Endothelial cell of umbilical vein (primary cell): ENCODE data around the gene ANKRD44. TPM values are rescaled to one million over a fixed set of nuclear protein-coding genes. Genes with fewer than 3 reads are reported as not detected.

ENCODE experiments used
- BruUV-seq: library from RNA; stranded (reverse); fragments of 400-500 nt; replicated peaks from 2 replicates; lab custom pipeline; 2021; lab: Mats Ljungman, UMichigan
- CTCF ChIA-PET: fragments of 300-600, 350-600 bp; sonication (Branson Sonifier 250); formaldehyde crosslinking; loops from one replicate; lab custom pipeline; 2021; ENCODE audit warnings: antibody characterized with exemption, inconsistent platforms; lab: Charles Lee
- POLR2A ChIA-PET: fragments of 300-600, 350-600 bp; sonication (Branson Sonifier 250); formaldehyde crosslinking; loops from one replicate; lab custom pipeline; 2021; ENCODE audit warnings: antibody characterized with exemption, inconsistent platforms; lab: Charles Lee
- DNase-seq: peaks from one replicate; pipeline ENCODE4 v3.0.0-alpha.2; 2011; ENCODE audit warnings: low read depth, low spot score
- FAIRE-seq: peaks from 2 replicates; lab custom pipeline; 2011; peaks lifted over from hg19 to GRCh38; lab: Jason Lieb, UNC
- H2AFZ ChIP-seq: 2 replicates; pipeline ENCODE4 v1.6.0; 2012; ENCODE audit warnings: low read depth, low read length, control low read depth, inconsistent platforms
- H3K27ac ChIP-seq: 2 replicates; pipeline ENCODE4 v1.5.1; 2011; ENCODE audit warnings: low read depth, mild to moderate bottlenecking, control low read depth, low read length, moderate library complexity; ENCODE audit not compliant: insufficient read depth
- H3K27me3 ChIP-seq, 2 experiments: 2 replicates each; pipeline versions ENCODE4 v1.6.0 to v1.6.1; 2011; ENCODE audit warnings: low read length in 2 of 2, mixed read lengths in 1 of 2; ENCODE audit not compliant: control insufficient read depth in 2 of 2, insufficient read depth in 2 of 2
- H3K36me3 ChIP-seq, 2 experiments: 2 replicates in 1 of 2; 3 replicates in 1 of 2; pipeline ENCODE4 v1.5.1; 2011; ENCODE audit warnings: low read length in 2 of 2, mild to moderate bottlenecking in 1 of 2, moderate library complexity in 1 of 2; ENCODE audit not compliant: control insufficient read depth in 2 of 2, insufficient read depth in 2 of 2; ENCODE audit errors: extremely low read depth in 1 of 2
- H3K4me1 ChIP-seq: 3 replicates; pipeline ENCODE4 v1.5.1; 2011; ENCODE audit warnings: mild to moderate bottlenecking, low read length; ENCODE audit not compliant: control insufficient read depth, insufficient read depth; ENCODE audit errors: extremely low read depth
- H3K4me2 ChIP-seq: 2 replicates; pipeline ENCODE4 v1.6.1; 2011; ENCODE audit warnings: low read length, control low read depth, mixed read lengths; ENCODE audit not compliant: insufficient read depth
- H3K4me3 ChIP-seq, 3 experiments: fragments of 200-600 bp in 1 of 3; sonication (generic), shearing (Covaris generic) in 1 of 3; replicated peaks in 1 of 3; 2 replicates each; pipeline ENCODE4 v1.5.1; 2011 to 2016; ENCODE audit warnings: control low read depth in 3 of 3, low read length in 3 of 3, mild to moderate bottlenecking in 2 of 3, inconsistent platforms in 1 of 3, low read depth in 1 of 3, moderate library complexity in 1 of 3; ENCODE audit not compliant: insufficient read depth in 1 of 3
- H3K79me2 ChIP-seq: 2 replicates; pipeline ENCODE4 v1.6.0; 2012; ENCODE audit warnings: low read length, inconsistent platforms; ENCODE audit not compliant: control insufficient read depth, insufficient read depth
- H3K9ac ChIP-seq: replicated peaks from 2 replicates; pipeline ENCODE3; 2011; ENCODE audit warnings: low read length, control low read depth; ENCODE audit not compliant: insufficient read depth; ENCODE audit errors: extremely low read depth
- H3K9me1 ChIP-seq: replicated peaks from 3 replicates; pipeline ENCODE4 v1.6.0; 2011; ENCODE audit warnings: mild to moderate bottlenecking, low read length; ENCODE audit not compliant: control insufficient read depth, insufficient read depth; ENCODE audit errors: extremely low read depth
- H3K9me3 ChIP-seq: replicated peaks from 2 replicates; pipeline ENCODE4 v1.5.1; 2012; ENCODE audit warnings: low read length, inconsistent platforms; ENCODE audit not compliant: control insufficient read depth, insufficient read depth
- H4K20me1 ChIP-seq: replicated peaks from 2 replicates; pipeline ENCODE3; 2011; ENCODE audit warnings: mild to moderate bottlenecking, low read length; ENCODE audit not compliant: control insufficient read depth, insufficient read depth; ENCODE audit errors: extremely low read depth
- CTCF ChIP-seq, 2 donors: IDR thresholded peaks; 1 replicate in 1 of 2; 2 replicates in 1 of 2; pipeline ENCODE4 v1.5.1; 2011; ENCODE audit warnings: low read length in 2 of 2, mild to moderate bottlenecking in 2 of 2, moderate library complexity in 2 of 2, control low read depth in 1 of 2, inconsistent platforms in 1 of 2, low read depth in 1 of 2; ENCODE audit not compliant: insufficient read depth in 1 of 2; ENCODE audit errors: extremely low read depth in 1 of 2
- EZH2 ChIP-seq: IDR thresholded peaks from 2 replicates; pipeline ENCODE4 v1.6.1; 2012; ENCODE audit warnings: borderline replicate concordance, low read depth, mild to moderate bottlenecking, moderate library complexity, low read length, inconsistent platforms; ENCODE audit not compliant: severe bottlenecking
- FOS ChIP-seq: IDR thresholded peaks from 2 replicates; pipeline ENCODE4 v1.6.1; 2011; ENCODE audit warnings: mild to moderate bottlenecking, low read length, moderate library complexity, borderline replicate concordance; ENCODE audit not compliant: insufficient read depth
- GATA2 ChIP-seq: IDR thresholded peaks from 2 replicates; pipeline ENCODE4 v1.7.0; 2011; ENCODE audit warnings: low read depth, mild to moderate bottlenecking, moderate library complexity, mixed read lengths, low read length; ENCODE audit not compliant: insufficient read length, insufficient read depth
- JUN ChIP-seq: IDR thresholded peaks from 2 replicates; pipeline ENCODE4 v1.6.1; 2011; ENCODE audit warnings: borderline replicate concordance, low read depth; ENCODE audit not compliant: insufficient read length, insufficient read depth
- MAX ChIP-seq: IDR thresholded peaks from 2 replicates; pipeline ENCODE4 v1.6.1; 2011; ENCODE audit not compliant: insufficient read depth, insufficient read length
- MYC ChIP-seq: IDR thresholded peaks from one replicate; pipeline ENCODE4 v1.6.1; 2011; ENCODE audit warnings: mild to moderate bottlenecking, low read depth, low read length
- POLR2A ChIP-seq: IDR thresholded peaks from 2 replicates; pipeline ENCODE4 v1.6.1; 2012; ENCODE audit warnings: low read depth, mild to moderate bottlenecking, control low read depth, low read length
- POLR2AphosphoS5 ChIP-seq: IDR thresholded peaks from 2 replicates; pipeline ENCODE4 v1.6.1; 2012; ENCODE audit warnings: low read depth, mild to moderate bottlenecking, control low read depth, low read length, moderate library complexity; ENCODE audit not compliant: insufficient read depth
- dilution Hi-C: fragments of 300-500 bp; cut with MboI; formaldehyde crosslinking; loops from one replicate; pipeline ENCODE4 v1.15.0; 2019; ENCODE audit warnings: low sequenced_read_pairs; ENCODE audit not compliant: extremely low pct_ligation_motif_present
- intact Hi-C: fragments of 100-400 bp; cut with micrococcal nuclease; formaldehyde crosslinking; loops from one replicate; pipeline ENCODE4 v1.10.0; 2022
- polyA plus RNA-seq, 4 experiments: library from polyadenylated mRNA; depleted of rRNA in 3 of 4; stranded (reverse) in 3 of 4; unstranded in 1 of 4; fragments of >200 nt; gene quantifications; 2 replicates each; pipeline versions ENCODE4 v1.2.1 to v1.2.3, GENCODE V29; 2011 to 2012; ENCODE audit warnings: missing spikeins in 1 of 4
- total RNA-seq: library from RNA; stranded (reverse); gene quantifications from 2 replicates; pipeline ENCODE4 v1.2.3, GENCODE V29; 2021

The ANKRD44 gene
- total and polyA plus RNA-seq, 2 donors (not counting 3 experiments of a cell fraction or from before 2014, with no cell fraction given), result 3.4 to 6.1 TPM

GRCh38 chr2:197152451-197153228 lies 157.9 kb downstream of the ANKRD44 start:
- peaks cover 6% of the 10 kb centered on the region for H3K4me1 ChIP-seq
- TF ChIP-seq MYC, result no peak
- no peak for TF ChIP-seq GATA2
- no peak for TF ChIP-seq EZH2
- TF ChIP-seq POLR2A, result no peak
- no peak for TF ChIP-seq FOS
- no peak for TF ChIP-seq CTCF (IDR thresholded peaks at IDR 0.05; ENCODE audit: extremely low read depth in 1 of 2, insufficient read depth in 1 of 2, low read depth in 1 of 2, low read length in 2 of 2)
- no peak for TF ChIP-seq JUN
- no peak for TF ChIP-seq MAX
- no peak for TF ChIP-seq POLR2AphosphoS5
- H3K79me2 ChIP-seq, result no peaks in the 10 kb centered on the region
- dilution Hi-C loops, result no loop called here
- no peaks in the 10 kb centered on the region for H3K9me3 ChIP-seq
- H2AFZ ChIP-seq, result peak overlapping the region; percentile 57
- H3K27me3 ChIP-seq, result no peaks in the 10 kb centered on the region
- H3K27ac ChIP-seq, result no peak overlapping the region
- H4K20me1 ChIP-seq, result no peaks in the 10 kb centered on the region
- H3K4me3 ChIP-seq, result no peak overlapping the region
- POLR2A ChIA-PET, result no interaction called here
- no peaks in the 10 kb centered on the region for H3K9me1 ChIP-seq
- FAIRE-seq (no peak), DNase-seq (no peak)
- H3K36me3 ChIP-seq, result no peaks in the 10 kb centered on the region
- H3K4me2 ChIP-seq, result no peak overlapping the region
- no TSS peak for BruUV-seq
- H3K9ac ChIP-seq, result no peak overlapping the region
- CTCF ChIA-PET, result interaction anchor here (0.6 to 2.2 kb wide), 12 partner anchors 10 to 302 kb away, joined by 3 to 19 read pairs (median 4); no protein-coding TSS in a partner anchor
- intact Hi-C loops, result no loop called here
